Measurements from ENCODE around the gene LYAR.

The LYAR gene

DNA sequence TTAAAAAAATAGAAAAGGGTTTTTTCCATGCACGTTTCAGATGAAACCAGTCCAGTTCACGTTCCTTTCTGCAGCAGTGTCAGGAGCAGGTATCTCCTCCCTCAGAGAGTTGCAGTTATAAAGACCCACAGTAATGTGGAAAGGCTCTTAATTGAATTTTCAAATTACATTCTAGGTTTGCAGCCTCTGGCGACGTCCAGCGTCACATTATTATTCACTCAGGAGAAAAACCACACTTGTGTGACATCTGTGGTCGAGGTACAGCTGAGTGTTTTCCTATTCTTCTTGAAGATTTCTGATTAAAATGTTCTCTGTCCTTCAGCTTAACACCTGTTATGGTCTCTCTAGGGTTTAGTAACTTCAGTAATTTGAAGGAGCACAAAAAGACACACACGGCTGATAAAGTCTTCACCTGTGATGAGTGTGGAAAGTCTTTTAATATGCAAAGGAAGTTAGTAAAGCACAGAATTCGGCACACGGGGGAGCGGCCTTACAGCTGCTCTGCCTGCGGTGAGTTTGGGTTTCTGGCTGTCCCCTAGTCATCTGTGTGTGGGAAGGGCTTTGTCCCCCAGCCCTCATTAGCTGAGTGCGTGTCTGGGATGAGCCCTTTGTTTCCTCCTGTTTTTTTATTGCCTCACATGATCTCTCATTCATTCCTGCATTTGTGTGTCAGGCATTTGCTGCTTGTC is 25.7 kb upstream of the LYAR start:
- no peak for DNase-seq

DNA sequence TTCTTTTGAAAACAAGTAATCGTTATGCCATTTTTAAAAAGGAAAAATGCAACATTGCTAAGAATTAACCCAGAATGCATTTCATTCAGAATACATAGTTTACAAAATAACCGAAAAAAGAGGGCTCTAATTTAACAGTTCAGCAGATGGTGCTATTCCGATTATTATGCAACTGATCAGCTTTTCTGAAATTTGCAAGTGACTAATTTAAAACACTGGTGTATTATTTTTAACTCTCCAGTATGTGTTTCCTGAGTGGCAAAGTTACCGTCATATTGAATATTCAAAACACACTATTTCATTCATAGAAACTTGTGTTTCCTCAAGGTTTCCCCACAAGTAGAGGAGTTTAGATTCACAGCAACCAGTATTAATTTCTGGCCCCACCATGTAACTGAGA is 21.2 kb upstream of the LYAR start:
- no peak for DNase-seq

DNA sequence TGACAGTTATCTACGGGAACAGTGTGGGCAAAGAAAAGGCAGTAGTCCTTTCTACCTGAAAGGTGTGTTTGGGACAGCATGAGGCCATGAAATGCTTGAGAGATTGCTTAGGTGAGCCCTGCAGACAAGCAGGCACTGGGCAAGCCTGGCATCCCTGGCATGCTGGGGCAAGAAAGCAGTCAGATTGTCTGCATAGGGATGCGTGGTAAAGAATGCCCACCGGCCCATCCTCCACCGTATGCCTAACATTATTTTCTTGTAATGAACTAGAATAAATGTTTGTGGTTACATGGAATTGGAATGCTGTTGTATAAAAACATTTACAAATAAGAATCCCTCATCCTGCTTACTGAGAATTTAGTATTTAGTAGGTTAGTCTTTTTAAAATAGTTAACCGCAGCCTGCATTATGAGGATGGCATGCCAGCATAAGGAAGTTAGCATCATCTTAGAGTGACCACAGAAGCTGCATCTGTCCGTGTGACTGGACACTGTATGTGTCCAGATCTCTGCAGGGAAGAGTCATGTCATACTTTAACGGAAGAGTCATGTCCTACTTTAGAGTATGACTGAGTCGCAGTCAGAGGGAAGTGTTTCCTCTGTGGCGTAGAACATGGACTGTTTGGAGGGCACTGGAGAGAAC is 19.0 kb upstream of the LYAR start:
- DNase-seq, result no peak

DNA sequence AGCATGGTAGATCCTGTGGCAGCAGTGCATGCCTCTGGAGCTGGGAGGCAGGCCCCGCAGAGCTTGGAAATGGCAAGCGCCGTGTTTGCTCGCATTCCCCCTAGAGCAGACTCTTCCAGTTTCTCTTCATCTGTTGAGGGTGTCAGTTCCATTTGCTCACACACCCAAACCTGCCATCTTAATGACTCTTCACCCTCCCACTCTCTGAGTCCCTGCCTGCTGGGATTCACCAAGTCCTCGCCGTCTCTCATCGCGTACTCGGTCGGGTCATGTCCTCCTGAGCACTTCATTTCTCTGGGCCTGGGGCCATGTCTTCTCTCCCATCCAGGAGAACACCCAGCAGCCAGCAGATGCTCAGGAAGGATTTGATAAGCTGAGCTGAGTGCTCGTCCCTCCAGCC is 17.0 kb upstream of the LYAR start:
- no peak for DNase-seq

GRCh38 chr4:4302416-4302815 is 12.5 kb upstream of the LYAR start:
- no peak for DNase-seq

DNA sequence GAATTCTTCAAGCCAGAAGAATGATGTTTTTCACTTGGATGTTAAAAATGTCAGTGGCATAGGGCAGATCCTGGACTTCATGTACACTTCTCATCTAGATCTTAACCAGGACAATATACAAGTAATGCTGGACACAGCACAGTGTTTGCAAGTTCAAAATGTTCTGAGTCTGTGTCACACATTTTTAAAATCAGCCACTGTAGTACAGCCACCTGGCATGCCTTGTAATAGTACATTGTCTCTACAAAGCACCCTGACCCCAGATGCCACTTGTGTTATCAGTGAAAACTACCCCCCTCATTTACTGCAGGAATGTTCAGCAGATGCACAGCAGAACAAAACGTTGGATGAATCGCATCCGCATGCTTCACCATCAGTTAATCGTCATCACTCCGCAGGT is 12.0 kb upstream of the LYAR start:
- DNase-seq, result no peak

- DNase-seq, result no peak
Observed at GRCh38 chr4:4299006-4299405, 9.1 kb upstream of the LYAR start.

DNA sequence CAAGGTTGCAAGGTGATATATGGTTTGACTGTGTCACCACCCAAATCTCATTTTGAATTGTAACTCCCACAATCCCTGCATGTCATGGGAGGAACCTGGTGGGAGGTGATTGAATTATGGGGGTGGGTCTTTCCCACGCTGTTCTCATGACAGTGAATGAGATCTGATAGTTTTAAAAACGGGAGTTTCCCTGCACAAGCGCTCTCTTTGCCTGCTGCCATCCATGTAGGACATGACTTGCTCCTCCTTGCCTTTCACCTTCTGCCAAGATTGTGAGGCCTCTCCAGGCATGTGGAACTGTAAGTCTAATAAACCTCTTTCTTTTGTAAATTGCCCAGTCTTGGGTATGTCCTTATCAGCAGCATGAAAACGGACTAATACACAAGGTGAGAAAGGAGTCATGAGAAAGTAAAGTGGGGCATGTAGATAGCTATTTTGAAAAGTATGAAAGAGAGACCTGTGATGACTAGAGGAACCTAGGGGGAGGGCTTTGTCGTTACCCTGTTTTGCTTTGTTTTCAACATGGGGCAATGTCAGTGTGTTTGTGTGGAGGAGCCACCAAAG is 6.4 kb upstream of the LYAR start:
- no peak for DNase-seq

DNA sequence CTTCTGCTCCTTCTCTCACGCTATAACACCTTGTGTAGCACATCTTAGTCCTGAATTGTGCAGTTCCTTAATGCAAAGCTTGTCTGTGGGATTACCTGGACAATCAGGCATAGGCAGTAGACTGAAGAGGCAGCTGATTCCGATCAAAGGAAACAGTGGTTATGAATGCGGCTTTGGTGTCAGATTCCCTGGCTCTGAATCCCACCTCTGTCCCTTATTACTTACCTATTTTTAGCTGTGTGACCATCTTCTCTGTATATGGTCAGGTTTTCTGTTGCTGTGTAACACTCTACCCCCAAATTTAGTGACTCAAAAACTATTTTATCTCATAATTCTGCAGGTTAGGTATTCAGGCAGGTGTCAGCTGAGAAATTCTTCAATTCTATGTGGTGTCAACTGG is 3.3 kb upstream of the LYAR start:
- no peak for DNase-seq

- no peak for DNase-seq
Observed at GRCh38 chr4:4289597-4289940, 385 bp downstream of the LYAR start.

GRCh38 chr4:4289055-4289454 is 899 bp downstream of the LYAR start:
- no peak for DNase-seq

GRCh38 chr4:4288098-4288497 is 1.9 kb downstream of the LYAR start:
- DNase-seq, result no peak

DNA sequence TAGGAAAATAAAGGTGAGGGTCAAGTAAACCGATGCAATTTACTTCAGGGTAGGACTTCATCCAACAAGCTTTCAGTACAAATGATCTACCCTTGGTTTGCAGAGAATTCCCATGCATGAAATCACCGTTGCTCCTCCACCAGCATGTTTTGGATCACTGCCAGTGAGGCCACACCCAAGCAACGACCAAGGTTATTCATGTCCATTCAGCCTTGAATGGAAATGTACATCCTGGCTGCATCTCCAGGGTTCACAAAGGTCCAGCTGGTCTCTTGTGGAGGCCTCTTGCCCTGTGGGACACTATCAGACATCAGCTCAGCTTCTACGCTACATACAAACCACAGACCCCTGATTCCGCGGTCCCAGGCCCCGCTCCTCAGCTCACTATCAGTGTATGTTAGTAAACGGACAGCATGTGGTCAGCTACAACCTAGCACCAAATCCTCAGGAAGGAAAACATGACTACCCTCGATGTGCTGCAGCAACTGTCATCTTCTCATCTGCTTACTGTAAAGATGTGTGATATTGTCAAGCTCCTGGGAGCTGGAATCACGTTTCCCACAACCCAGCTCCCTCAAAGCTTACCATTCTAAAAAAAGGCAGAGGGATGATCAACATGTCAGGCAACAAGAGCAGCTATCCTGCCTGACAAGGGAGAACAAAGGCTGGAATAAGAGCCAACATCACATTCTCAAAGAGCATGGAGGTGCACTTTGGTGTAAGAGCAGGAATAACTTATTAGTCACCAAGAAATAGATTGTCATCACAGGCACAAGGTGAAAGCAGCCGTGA is 4.9 kb downstream of the LYAR start:
- no peak for DNase-seq

GRCh38 chr4:4281787-4282186 is 8.2 kb downstream of the LYAR start:
- no peak for DNase-seq

- DNase-seq, result no peak
Observed at GRCh38 chr4:4277531-4277930, 12.4 kb downstream of the LYAR start.

GRCh38 chr4:4274226-4274625 is 15.7 kb downstream of the LYAR start:
- DNase-seq, result no peak

DNA sequence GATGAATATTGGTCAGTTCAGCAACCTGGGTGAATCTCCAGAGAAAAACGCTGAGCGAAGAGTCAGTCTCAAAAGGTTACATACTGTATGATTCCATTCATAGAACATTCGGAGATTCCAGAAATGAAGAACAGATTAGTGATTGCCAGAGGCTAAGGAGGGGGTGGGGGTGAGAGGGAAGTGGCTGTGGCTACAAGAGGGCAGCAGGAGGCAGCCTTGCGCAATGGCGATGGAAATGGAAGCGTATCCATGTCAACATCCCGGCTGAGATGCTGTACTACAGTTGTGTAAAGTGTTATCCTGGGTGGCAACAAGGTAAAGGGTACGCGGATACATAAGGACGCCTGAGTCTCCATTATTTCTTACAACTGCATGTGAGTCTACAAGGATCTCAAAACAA is 18.0 kb downstream of the LYAR start:
- no peak for DNase-seq

- no peak for DNase-seq
Observed at GRCh38 chr4:4270529-4270928, 19.4 kb downstream of the LYAR start.

DNA sequence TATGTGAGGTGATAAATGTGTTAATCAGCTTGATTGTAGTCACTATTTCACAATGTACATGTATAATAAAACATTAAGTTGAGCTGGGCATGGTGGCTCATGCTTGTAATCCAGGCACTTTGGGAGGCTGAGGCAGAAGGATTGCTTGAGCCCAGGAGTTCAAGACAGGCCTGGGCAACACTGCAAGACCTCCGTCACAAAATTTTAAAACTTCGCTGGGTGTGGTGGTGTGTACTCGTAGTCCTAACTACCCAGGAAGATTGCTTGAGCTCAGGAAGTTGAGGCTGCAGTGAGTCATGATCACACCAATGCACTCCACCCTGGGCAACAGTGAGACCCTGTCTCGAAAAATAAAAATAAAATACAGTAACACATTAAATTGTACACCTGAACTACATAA is 20.1 kb downstream of the LYAR start:
- DNase-seq, result no peak

GRCh38 chr4:4269331-4269731 is 20.6 kb downstream of the LYAR start:
- DNase-seq, result no peak

- DNase-seq, result no peak
Observed at GRCh38 chr4:4268776-4269175, 21.2 kb downstream of the LYAR start.

- DNase-seq, result no peak
Observed at GRCh38 chr4:4267981-4268380, 22.0 kb downstream of the LYAR start.

DNA sequence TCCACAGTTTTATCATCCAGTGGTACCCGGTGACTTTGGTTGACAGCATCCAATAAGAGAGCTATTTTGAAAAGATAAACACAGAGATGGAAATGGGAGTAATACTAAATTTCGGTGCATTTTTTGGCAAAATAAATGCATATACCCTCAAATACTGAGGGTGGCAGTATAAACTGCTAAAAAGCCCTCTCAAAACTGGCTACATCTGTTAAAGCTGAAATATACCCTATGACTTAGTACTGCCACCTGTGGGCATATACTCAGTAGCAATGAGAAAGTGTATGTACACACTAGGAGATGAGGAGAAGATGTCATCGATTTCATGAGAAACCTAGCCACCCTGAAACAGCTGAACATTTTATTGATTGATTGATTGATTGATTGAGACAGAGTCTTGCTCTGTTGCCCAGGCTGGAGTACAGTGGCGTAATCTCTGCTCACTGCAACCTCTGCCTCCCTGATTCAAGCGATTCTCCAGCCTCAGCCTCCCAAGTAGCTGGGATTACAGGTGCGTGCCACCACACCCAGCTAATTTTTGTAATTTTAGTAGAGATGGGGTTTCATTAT is 29.7 kb downstream of the LYAR start:
- no peak for DNase-seq

Measured in NCI-H345 (cell line).